Vagina (tissue), 2 donors: ENCODE data around the gene CREBZF.

Experiments used
- CTCF ChIP-seq, 3 experiments: fragments of 450-650 bp in 2 of 3; fragments of 200-600 bp in 1 of 3; sonication (generic) in 1 of 3; IDR thresholded peaks; one replicate each; pipeline ENCODE4 v1.5.1; 2017 to 2019; ENCODE audit warnings: antibody characterized with exemption in 3 of 3, mild to moderate bottlenecking in 2 of 3, moderate library complexity in 2 of 3
- POLR2A ChIP-seq, 2 donors: fragments of 450-650 bp; IDR thresholded peaks; one replicate each; pipeline ENCODE4 v1.6.1; 2017; ENCODE audit warnings: antibody characterized with exemption in 2 of 2, mild to moderate bottlenecking in 2 of 2, moderate library complexity in 2 of 2
- POLR2AphosphoS5 ChIP-seq, 2 donors: sonication (generic); formaldehyde crosslinking; IDR thresholded peaks; one replicate each; pipeline ENCODE4 v1.9.0; 2017; ENCODE audit warnings: antibody characterized with exemption in 2 of 2, mild to moderate bottlenecking in 2 of 2, low read depth in 1 of 2; ENCODE audit not compliant: insufficient read depth in 1 of 2

- TF ChIP-seq CTCF (IDR thresholded peaks at IDR 0.05), result no peak
- no peak for TF ChIP-seq POLR2AphosphoS5 (IDR thresholded peaks at IDR 0.05; ENCODE audit: insufficient read depth in 1 of 2, low read depth in 1 of 2)
- TF ChIP-seq POLR2A (IDR thresholded peaks at IDR 0.05), result no peak
Observed at GRCh38 chr11:85699957-85700741, 35.2 kb upstream of the CREBZF start.
